ENCODE measurements around the gene MYT1.

The MYT1 gene

DNA sequence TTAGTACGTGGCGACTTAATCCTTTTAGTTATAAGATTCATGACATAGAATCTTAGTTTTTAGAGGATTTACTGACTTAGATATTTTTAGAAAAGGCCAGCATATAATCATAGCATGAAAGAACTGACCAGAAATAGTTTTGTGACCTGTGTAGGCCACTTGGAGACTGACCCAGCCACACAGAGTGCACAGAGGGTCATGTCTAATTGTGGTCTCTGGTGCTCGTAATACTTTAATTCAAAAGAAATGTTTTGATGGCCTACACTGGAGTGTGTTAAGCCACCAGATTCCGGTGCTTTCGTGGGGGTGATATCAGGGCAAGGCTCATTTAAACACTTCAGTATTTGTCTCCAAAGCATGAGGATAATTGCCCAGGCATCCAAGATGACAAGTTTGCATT lies 102.7 kb downstream of the MYT1 start:
- no peak overlapping the region for H3K27ac ChIP-seq (ENCODE audit: low read depth, low read length)
- H3K9ac ChIP-seq (ENCODE audit: low read depth in 1 of 2, low read length in 2 of 2) = no peak overlapping the region
- H3K4me1 ChIP-seq (ENCODE audit: control insufficient read depth in 1 of 2, insufficient read depth in 2 of 2, low read length in 2 of 2) = no peaks in the 10 kb centered on the region
- H3K36me3 ChIP-seq (ENCODE audit: control insufficient read depth in 1 of 2, insufficient read depth in 2 of 2, low read length in 2 of 2) = peaks cover 9 to 36% of the 10 kb centered on the region in 2 donors
- no peaks in the 10 kb centered on the region for H3K9me3 ChIP-seq (ENCODE audit: control insufficient read depth in 1 of 2, low read length in 2 of 2)
- H3K27me3 ChIP-seq (ENCODE audit: control insufficient read depth in 1 of 2, insufficient read depth in 2 of 2, low read length in 2 of 2) = no peaks in the 10 kb centered on the region
- H3K4me3 ChIP-seq (ENCODE audit: low read depth in 1 of 2, low read length in 2 of 2) = no peak overlapping the region

DNA sequence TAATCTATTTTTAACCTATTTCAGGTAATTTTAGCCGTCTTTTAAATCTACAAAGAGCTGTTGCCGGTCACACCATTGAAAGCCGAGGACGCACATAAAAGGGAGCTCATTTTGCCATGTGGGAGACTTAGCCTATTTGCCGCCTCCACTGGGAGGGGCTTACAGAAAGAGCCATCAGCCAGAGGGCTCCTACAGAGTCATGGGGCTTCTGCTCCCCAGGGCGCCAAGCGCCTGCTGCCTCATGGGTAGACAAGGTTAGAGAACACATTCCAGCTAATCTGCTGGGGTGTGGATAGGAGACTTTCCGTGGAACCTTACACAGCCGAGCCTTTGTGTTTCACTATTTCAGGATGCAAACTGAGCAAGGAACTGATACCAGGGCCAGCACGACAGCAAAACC lies 103.9 kb downstream of the MYT1 start:
- H3K36me3 ChIP-seq (ENCODE audit: control insufficient read depth in 1 of 2, insufficient read depth in 2 of 2, low read length in 2 of 2) = peaks cover 7 to 38% of the 10 kb centered on the region in 2 donors

DNA sequence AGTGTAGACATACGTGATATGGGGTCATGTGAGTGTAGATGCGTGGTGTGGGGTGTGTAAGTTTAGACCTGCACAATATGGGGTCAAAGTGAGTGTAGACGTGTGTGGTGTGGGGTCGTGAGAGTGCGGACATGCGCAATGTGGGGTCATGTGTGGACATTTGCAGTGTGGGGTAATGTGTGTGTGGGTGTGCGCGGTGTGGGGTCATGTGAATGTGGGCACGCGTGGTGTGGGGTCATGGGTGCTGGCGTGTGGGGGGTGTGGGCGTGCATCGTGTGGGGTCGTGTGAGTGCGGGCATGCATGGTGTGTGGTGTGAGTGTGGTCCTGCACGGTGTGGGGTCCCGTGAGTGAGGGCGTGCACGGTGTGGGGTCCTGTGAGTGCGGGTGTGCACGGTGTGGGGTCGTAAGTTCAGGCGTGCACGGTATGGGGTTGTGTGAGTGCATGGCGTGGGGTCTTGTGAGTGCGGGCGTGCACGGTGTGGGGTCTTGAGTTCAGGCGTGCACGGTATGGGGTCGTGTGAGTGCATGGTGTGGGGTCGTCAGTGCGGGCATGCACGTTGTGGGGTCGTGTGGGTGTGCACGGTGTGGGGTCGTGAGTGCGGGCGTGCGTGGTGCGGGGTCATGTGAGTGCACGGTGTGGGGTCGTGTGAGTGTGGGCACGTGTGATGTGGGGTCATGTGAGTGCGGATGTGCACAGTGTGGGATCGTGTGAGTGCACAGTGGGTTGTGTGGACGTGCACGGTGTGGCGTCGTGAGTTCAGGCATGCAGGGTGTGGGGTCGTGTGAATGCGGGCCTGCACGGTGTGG lies 105.6 kb downstream of the MYT1 start:
- Histone ChIP-seq H3K27ac (ENCODE audit: low read depth, low read length) (no peak overlapping the region), H3K36me3 (ENCODE audit: control insufficient read depth in 1 of 2, insufficient read depth in 2 of 2, low read length in 2 of 2) (peaks cover 9 to 42% of the 10 kb centered on the region in 2 donors), H3K4me3 (ENCODE audit: low read depth in 1 of 2, low read length in 2 of 2) (no peak overlapping the region)

More for the DNA sequence above, 103.9 kb downstream of the MYT1 start:
- no peaks in the 10 kb centered on the region for H3K9me3 ChIP-seq (ENCODE audit: control insufficient read depth in 1 of 2, low read length in 2 of 2)
- no peaks in the 10 kb centered on the region for H3K4me1 ChIP-seq (ENCODE audit: control insufficient read depth in 1 of 2, insufficient read depth in 2 of 2, low read length in 2 of 2)
- no peak overlapping the region for H3K9ac ChIP-seq (ENCODE audit: low read depth in 1 of 2, low read length in 2 of 2)
- H3K4me3 ChIP-seq (ENCODE audit: low read depth in 1 of 2, low read length in 2 of 2) = no peak overlapping the region
- no peaks in the 10 kb centered on the region for H3K27me3 ChIP-seq (ENCODE audit: control insufficient read depth in 1 of 2, insufficient read depth in 2 of 2, low read length in 2 of 2)
- no peak overlapping the region for H3K27ac ChIP-seq (ENCODE audit: low read depth, low read length)

DNA sequence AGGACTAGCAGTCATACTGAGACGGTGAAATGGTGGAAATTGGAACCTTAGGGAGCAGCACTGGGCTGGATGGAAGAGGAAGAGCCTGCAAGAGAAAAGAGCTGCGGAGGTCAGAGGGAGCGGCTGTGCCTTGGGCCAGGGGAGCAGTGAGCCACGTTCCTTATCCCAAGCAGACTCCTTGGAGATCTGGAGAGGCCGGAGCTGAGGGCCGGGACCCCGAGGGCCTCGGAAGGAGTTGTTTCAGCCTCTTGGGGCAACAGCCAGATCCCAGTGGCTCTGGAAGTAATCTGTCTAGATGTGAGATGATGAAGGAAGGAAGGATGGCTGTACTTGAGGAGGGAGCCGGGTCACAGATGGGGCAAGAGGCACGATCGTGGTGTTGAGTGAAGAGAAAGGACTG lies 107.4 kb downstream of the MYT1 start:
- Histone ChIP-seq H3K27ac (ENCODE audit: low read depth, low read length) (no peak overlapping the region), H3K36me3 (ENCODE audit: control insufficient read depth in 1 of 2, insufficient read depth in 2 of 2, low read length in 2 of 2) (peaks cover 9 to 36% of the 10 kb centered on the region in 2 donors), H3K4me1 (ENCODE audit: control insufficient read depth in 1 of 2, insufficient read depth in 2 of 2, low read length in 2 of 2) (no peaks in the 10 kb centered on the region), H3K4me3 (ENCODE audit: low read depth in 1 of 2, low read length in 2 of 2) (no peak overlapping the region), H3K27me3 (ENCODE audit: control insufficient read depth in 1 of 2, insufficient read depth in 2 of 2, low read length in 2 of 2) (no peaks in the 10 kb centered on the region), H3K9me3 (ENCODE audit: control insufficient read depth in 1 of 2, low read length in 2 of 2) (no peaks in the 10 kb centered on the region), H3K9ac (ENCODE audit: low read depth in 1 of 2, low read length in 2 of 2) (no peak overlapping the region)

More for the DNA sequence above, 105.6 kb downstream of the MYT1 start:
- Histone ChIP-seq H3K9ac (ENCODE audit: low read depth in 1 of 2, low read length in 2 of 2) (no peak overlapping the region), H3K4me1 (ENCODE audit: control insufficient read depth in 1 of 2, insufficient read depth in 2 of 2, low read length in 2 of 2) (no peaks in the 10 kb centered on the region), H3K9me3 (ENCODE audit: control insufficient read depth in 1 of 2, low read length in 2 of 2) (no peaks in the 10 kb centered on the region), H3K27me3 (ENCODE audit: control insufficient read depth in 1 of 2, insufficient read depth in 2 of 2, low read length in 2 of 2) (no peaks in the 10 kb centered on the region)

DNA sequence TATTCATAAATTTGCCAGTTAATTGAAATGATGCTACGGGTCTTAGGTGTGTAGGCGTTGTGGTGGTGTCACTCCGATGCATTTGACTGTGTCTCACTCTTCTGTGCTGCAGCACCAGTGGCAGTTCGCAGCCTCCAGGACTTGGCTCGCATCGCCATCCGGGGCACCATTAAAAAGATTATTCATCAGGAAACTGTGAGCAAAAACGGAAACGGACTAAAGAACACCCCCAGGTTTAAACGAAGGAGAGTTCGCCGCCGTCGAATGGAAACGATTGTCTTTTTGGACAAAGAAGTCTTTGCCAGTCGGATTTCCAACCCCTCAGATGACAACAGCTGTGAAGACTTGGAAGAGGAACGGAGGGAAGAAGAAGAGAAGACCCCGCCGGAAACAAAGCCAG lies 108.9 kb downstream of the MYT1 start:
- Histone ChIP-seq H3K4me1 (ENCODE audit: control insufficient read depth in 1 of 2, insufficient read depth in 2 of 2, low read length in 2 of 2) (no peaks in the 10 kb centered on the region), H3K27me3 (ENCODE audit: control insufficient read depth in 1 of 2, insufficient read depth in 2 of 2, low read length in 2 of 2) (no peaks in the 10 kb centered on the region), H3K36me3 (ENCODE audit: control insufficient read depth in 1 of 2, insufficient read depth in 2 of 2, low read length in 2 of 2) (peaks cover 9 to 29% of the 10 kb centered on the region in 2 donors), H3K27ac (ENCODE audit: low read depth, low read length) (no peak overlapping the region), H3K9ac (ENCODE audit: low read depth in 1 of 2, low read length in 2 of 2) (no peak overlapping the region), H3K4me3 (ENCODE audit: low read depth in 1 of 2, low read length in 2 of 2) (no peak overlapping the region), H3K9me3 (ENCODE audit: control insufficient read depth in 1 of 2, low read length in 2 of 2) (no peaks in the 10 kb centered on the region)

DNA sequence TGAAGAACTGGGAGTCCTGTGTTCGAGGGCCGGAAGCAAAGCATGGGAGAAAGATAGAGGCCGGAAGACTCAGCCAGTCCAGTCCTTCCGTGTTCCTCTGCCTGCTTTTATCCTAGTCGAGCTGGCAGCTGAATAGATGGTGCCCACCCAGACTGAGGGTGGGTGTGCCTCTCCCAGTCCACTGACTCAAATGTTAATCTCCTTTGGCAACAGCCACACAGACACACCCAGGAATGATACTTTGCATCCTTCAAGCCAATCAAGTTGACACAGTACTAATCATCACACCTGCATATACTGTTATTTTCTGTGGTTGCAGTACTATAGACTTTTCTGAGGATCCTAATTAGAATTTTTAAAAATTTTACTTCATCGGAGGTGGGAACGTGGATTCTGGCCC lies 112.6 kb downstream of the MYT1 start:
- no peak overlapping the region for H3K9ac ChIP-seq (ENCODE audit: low read depth in 1 of 2, low read length in 2 of 2)
- H3K4me3 ChIP-seq (ENCODE audit: low read depth in 1 of 2, low read length in 2 of 2) = no peak overlapping the region
- H3K36me3 ChIP-seq (ENCODE audit: control insufficient read depth in 1 of 2, insufficient read depth in 2 of 2, low read length in 2 of 2) = peaks cover 5 to 15% of the 10 kb centered on the region in 2 donors
- no peaks in the 10 kb centered on the region for H3K9me3 ChIP-seq (ENCODE audit: control insufficient read depth in 1 of 2, low read length in 2 of 2)
- H3K4me1 ChIP-seq (ENCODE audit: control insufficient read depth in 1 of 2, insufficient read depth in 2 of 2, low read length in 2 of 2) = no peaks in the 10 kb centered on the region
- H3K27me3 ChIP-seq (ENCODE audit: control insufficient read depth in 1 of 2, insufficient read depth in 2 of 2, low read length in 2 of 2) = no peaks in the 10 kb centered on the region
- H3K27ac ChIP-seq (ENCODE audit: low read depth, low read length) = no peak overlapping the region

DNA sequence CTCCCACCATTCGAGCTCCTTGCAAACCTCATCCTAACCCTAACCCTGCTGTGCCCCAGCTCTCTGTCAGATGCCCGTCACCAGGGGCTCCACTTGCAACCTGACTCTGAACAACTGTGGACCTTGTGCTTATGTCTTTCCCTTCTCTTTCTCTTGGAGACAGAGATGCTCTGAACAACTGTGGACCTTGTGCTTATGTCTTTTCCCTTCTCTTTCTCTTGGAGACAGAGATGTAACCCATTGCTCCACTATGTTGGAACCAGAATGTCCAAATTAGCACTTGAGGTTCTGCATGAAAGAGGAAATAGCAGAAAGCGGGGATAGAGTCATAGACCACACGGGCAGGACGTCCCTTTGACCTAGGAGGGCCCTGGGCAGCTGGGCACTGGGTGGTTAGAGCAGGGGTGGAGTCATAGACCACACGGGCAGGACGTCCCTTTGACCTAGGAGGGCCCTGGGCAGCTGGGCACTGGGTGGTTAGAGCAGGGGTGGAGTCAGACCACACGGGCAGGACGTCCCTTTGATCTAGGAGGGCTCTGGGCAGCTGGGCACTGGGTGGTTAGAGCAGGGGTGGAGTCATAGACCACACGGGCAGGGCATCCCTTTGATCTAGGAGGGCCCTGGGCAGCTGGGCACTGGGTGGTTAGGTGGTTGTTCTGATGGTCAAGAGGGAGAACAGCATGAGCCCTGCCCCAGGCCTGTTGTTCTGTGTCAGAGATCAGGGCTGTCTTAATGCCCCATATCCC lies 113.5 kb downstream of the MYT1 start:
- Histone ChIP-seq H3K36me3 (ENCODE audit: control insufficient read depth in 1 of 2, insufficient read depth in 2 of 2, low read length in 2 of 2) (peaks cover 5 to 12% of the 10 kb centered on the region in 2 donors), H3K27ac (ENCODE audit: low read depth, low read length) (no peak overlapping the region), H3K4me3 (ENCODE audit: low read depth in 1 of 2, low read length in 2 of 2) (no peak overlapping the region), H3K9me3 (ENCODE audit: control insufficient read depth in 1 of 2, low read length in 2 of 2) (no peaks in the 10 kb centered on the region), H3K4me1 (ENCODE audit: control insufficient read depth in 1 of 2, insufficient read depth in 2 of 2, low read length in 2 of 2) (no peaks in the 10 kb centered on the region), H3K27me3 (ENCODE audit: control insufficient read depth in 1 of 2, insufficient read depth in 2 of 2, low read length in 2 of 2) (no peaks in the 10 kb centered on the region), H3K9ac (ENCODE audit: low read depth in 1 of 2, low read length in 2 of 2) (no peak overlapping the region)

DNA sequence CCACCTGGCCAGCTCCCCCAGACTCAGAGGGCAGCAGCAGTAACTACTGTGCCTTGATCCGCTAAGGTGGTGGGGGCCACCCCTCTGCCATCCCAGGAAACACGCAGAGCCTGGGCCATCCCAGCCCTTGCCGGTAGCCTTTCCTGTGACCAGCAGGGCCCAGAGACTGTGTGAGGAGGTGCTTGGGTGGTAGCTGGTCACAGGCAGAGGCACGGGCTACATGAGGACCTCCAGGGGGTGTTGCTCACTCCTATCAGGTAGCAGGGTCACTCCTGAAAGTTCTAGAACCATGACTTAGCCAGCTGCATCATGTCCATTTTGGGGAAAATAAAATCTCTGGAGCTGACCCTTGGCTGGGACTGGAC lies 114.0 kb downstream of the MYT1 start:
- Histone ChIP-seq H3K4me3 (ENCODE audit: low read depth in 1 of 2, low read length in 2 of 2) (no peak overlapping the region), H3K4me1 (ENCODE audit: control insufficient read depth in 1 of 2, insufficient read depth in 2 of 2, low read length in 2 of 2) (no peaks in the 10 kb centered on the region), H3K27ac (ENCODE audit: low read depth, low read length) (no peak overlapping the region), H3K36me3 (ENCODE audit: control insufficient read depth in 1 of 2, insufficient read depth in 2 of 2, low read length in 2 of 2) (peaks cover under 1 to 7% of the 10 kb centered on the region in 2 donors), H3K9ac (ENCODE audit: low read depth in 1 of 2, low read length in 2 of 2) (no peak overlapping the region), H3K27me3 (ENCODE audit: control insufficient read depth in 1 of 2, insufficient read depth in 2 of 2, low read length in 2 of 2) (no peaks in the 10 kb centered on the region), H3K9me3 (ENCODE audit: control insufficient read depth in 1 of 2, low read length in 2 of 2) (no peaks in the 10 kb centered on the region)

DNA sequence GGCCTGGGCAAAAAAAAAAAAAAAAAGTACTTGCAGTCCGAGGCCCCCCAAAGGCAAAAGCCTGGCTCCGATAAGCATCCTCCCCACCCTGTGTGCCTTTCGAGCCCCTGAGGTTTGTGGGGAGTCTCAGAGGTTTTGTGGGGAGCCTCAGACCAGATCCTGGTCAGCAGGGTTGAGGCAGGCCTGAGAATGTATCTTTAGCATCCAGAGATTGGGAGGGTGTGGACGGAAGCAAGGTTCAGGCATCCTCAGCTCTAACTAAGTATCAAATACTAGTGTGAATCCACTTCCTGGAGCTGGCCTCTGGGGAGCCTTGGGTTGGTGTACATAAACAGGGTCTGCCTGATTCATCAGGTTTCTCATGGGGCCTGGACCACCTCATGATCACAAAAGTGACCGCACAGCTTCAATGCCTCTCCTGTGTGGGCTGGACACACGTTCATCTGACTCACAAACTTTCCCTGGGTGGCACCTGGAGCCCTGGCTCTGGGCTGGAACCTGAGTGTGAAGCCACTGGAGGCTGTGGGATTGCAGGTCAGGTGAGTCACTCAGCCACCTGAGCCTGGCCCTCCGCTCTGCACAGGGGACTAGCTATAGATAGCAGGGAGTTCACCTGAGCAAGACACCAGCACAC lies 115.7 kb downstream of the MYT1 start:
- H3K4me3 ChIP-seq (ENCODE audit: low read depth in 1 of 2, low read length in 2 of 2) = no peak overlapping the region

DNA sequence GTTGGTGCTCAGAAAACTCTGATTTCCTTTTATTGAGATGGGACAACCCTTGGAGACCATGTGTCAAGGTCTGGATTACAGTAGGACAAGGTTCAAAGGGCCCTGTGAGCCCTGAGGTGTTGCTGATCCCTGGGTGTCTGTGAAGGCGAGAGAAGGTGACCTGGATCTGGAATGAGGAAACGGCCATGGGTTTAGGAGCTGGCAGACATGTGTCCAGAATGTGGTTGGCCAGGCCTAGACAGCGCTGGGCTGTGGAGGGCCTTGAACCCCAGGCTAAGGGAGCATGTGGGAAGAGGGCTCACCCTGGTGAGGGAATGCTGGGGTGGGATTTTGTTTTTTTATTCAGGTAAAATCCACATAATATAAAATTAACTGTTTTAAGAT lies 116.2 kb downstream of the MYT1 start:
- Histone ChIP-seq H3K36me3 (ENCODE audit: control insufficient read depth in 1 of 2, insufficient read depth in 2 of 2, low read length in 2 of 2) (peaks cover 0 to 4% of the 10 kb centered on the region in 2 donors), H3K27ac (ENCODE audit: low read depth, low read length) (no peak overlapping the region), H3K4me1 (ENCODE audit: control insufficient read depth in 1 of 2, insufficient read depth in 2 of 2, low read length in 2 of 2) (no peaks in the 10 kb centered on the region), H3K9ac (ENCODE audit: low read depth in 1 of 2, low read length in 2 of 2) (no peak overlapping the region), H3K9me3 (ENCODE audit: control insufficient read depth in 1 of 2, low read length in 2 of 2) (no peaks in the 10 kb centered on the region), H3K27me3 (ENCODE audit: control insufficient read depth in 1 of 2, insufficient read depth in 2 of 2, low read length in 2 of 2) (no peaks in the 10 kb centered on the region), H3K4me3 (ENCODE audit: low read depth in 1 of 2, low read length in 2 of 2) (no peak overlapping the region)

More for the DNA sequence above, 115.7 kb downstream of the MYT1 start:
- Histone ChIP-seq H3K4me1 (ENCODE audit: control insufficient read depth in 1 of 2, insufficient read depth in 2 of 2, low read length in 2 of 2) (no peaks in the 10 kb centered on the region), H3K36me3 (ENCODE audit: control insufficient read depth in 1 of 2, insufficient read depth in 2 of 2, low read length in 2 of 2) (peaks cover 0 to 4% of the 10 kb centered on the region in 2 donors), H3K27me3 (ENCODE audit: control insufficient read depth in 1 of 2, insufficient read depth in 2 of 2, low read length in 2 of 2) (no peaks in the 10 kb centered on the region), H3K9me3 (ENCODE audit: control insufficient read depth in 1 of 2, low read length in 2 of 2) (no peaks in the 10 kb centered on the region), H3K9ac (ENCODE audit: low read depth in 1 of 2, low read length in 2 of 2) (no peak overlapping the region), H3K27ac (ENCODE audit: low read depth, low read length) (no peak overlapping the region)
